GM23338 (cell line): Measurements from ENCODE around the gene TEX44.

Experiments
- EZH2 ChIP-seq: fragments of 200-600 bp; sonication (generic); IDR thresholded peaks from one replicate; pipeline ENCODE4 v1.8.0; 2017; ENCODE audit warnings: antibody characterized with exemption, mild to moderate bottlenecking, low read depth; ENCODE audit not compliant: unreplicated experiment
- EZH2phosphoT487 ChIP-seq: fragments of 200-600 bp; sonication (generic); IDR thresholded peaks from one replicate; pipeline ENCODE4 v1.8.1; 2018; ENCODE audit warnings: antibody characterized with exemption; ENCODE audit not compliant: unreplicated experiment
- POLR2AphosphoS5 ChIP-seq: IDR thresholded peaks from 2 replicates; pipeline ENCODE4 v1.6.1; 2016; ENCODE audit warnings: antibody characterized with exemption, low read depth
- TF ChIP-seq, protein P1 (sequence below), 2 experiments: fragments of 200-600 bp in 1 of 2; sonication (generic) in 1 of 2; conservative IDR thresholded peaks; 2 replicates each; pipeline versions ENCODE4 v1.5.1 to v1.6.1; 2016 to 2017; ENCODE audit warnings: antibody characterized with exemption in 2 of 2, low read depth in 2 of 2, mild to moderate bottlenecking in 2 of 2, moderate library complexity in 1 of 2

DNA sequence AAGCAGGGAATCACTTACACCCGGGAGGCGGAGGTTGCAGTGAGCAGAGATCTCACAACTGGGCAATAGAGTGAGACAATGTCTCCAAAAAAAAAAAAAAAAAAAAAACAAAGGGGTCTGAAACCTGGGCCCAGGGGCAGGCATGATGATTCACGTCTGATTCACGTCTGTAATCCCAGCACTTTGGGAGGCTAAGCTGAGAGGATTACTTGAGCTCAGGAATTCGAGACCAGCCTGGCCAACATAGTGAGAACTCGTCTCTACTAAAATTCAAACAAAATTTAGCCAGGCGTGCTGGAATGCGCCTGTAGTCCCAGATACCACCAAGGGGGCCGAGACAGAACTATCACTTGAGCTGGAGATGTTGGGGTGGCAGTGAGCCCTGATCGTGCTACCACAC, 30.3 kb downstream of the TEX44 start:
- TF ChIP-seq, protein P1, sequence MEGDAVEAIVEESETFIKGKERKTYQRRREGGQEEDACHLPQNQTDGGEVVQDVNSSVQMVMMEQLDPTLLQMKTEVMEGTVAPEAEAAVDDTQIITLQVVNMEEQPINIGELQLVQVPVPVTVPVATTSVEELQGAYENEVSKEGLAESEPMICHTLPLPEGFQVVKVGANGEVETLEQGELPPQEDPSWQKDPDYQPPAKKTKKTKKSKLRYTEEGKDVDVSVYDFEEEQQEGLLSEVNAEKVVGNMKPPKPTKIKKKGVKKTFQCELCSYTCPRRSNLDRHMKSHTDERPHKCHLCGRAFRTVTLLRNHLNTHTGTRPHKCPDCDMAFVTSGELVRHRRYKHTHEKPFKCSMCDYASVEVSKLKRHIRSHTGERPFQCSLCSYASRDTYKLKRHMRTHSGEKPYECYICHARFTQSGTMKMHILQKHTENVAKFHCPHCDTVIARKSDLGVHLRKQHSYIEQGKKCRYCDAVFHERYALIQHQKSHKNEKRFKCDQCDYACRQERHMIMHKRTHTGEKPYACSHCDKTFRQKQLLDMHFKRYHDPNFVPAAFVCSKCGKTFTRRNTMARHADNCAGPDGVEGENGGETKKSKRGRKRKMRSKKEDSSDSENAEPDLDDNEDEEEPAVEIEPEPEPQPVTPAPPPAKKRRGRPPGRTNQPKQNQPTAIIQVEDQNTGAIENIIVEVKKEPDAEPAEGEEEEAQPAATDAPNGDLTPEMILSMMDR (conservative IDR thresholded peaks at IDR 0.05; ENCODE audit: low read depth in 2 of 2) = no peak
- TF ChIP-seq EZH2 = no peak
- TF ChIP-seq EZH2phosphoT487 = no peak
- no peak for TF ChIP-seq POLR2AphosphoS5
